Activated CD4-positive, CD25-positive, alpha-beta regulatory T cell (primary cell): Measurements from ENCODE around the gene SRPX2.

ENCODE experiments used
- DNase-seq, 4 experiments: peaks; one replicate each; lab custom pipeline; 2025; lab: John Stamatoyannopoulos, UW

SRPX2 gene

GRCh38 chrX:100643956-100644860 lies at the start of gene SRPX2:
Gene SRPX2 (plus strand): TSS chrX:100644199. CDS start chrX:100646323, 2,124 bp downstream.
- DNase-seq = no peak

- no peak for DNase-seq
Observed at GRCh38 chrX:100596601-100597000, 47.4 kb upstream of the SRPX2 start.

- DNase-seq = no peak
Observed at GRCh38 chrX:100599456-100599855, 44.5 kb upstream of the SRPX2 start.

- DNase-seq = no peak
Observed at GRCh38 chrX:100600340-100600739, 43.7 kb upstream of the SRPX2 start.

- no peak for DNase-seq
Observed at GRCh38 chrX:100600758-100601157, 43.2 kb upstream of the SRPX2 start.

GRCh38 chrX:100606753-100607152 lies 37.2 kb upstream of the SRPX2 start:
- DNase-seq = no peak

- no peak for DNase-seq
Observed at GRCh38 chrX:100609591-100609990, 34.4 kb upstream of the SRPX2 start.

- DNase-seq = no peak
Observed at GRCh38 chrX:100611951-100612350, 32.0 kb upstream of the SRPX2 start.

GRCh38 chrX:100615005-100615404 lies 29.0 kb upstream of the SRPX2 start:
- DNase-seq = no peak

- DNase-seq = no peak
Observed at GRCh38 chrX:100623001-100623400, 21.0 kb upstream of the SRPX2 start.

GRCh38 chrX:100625985-100626491 lies 18.0 kb upstream of the SRPX2 start:
- DNase-seq = no peak

GRCh38 chrX:100635040-100635439 lies 9.0 kb upstream of the SRPX2 start:
- DNase-seq = no peak

GRCh38 chrX:100635989-100636320 lies 8.0 kb upstream of the SRPX2 start:
- DNase-seq = no peak

GRCh38 chrX:100636321-100636991 lies 7.5 kb upstream of the SRPX2 start, which contains the start of gene TSPAN6:
Gene TSPAN6 (minus strand): TSS chrX:100636806. CDS start chrX:100636694, 112 bp downstream.
- DNase-seq = peak; percentile 19 to 63 (median 29)

- no peak for DNase-seq
Observed at GRCh38 chrX:100642290-100642689, 1.7 kb upstream of the SRPX2 start.

- no peak for DNase-seq
Observed at GRCh38 chrX:100643212-100643611, 787 bp upstream of the SRPX2 start.

- no peak for DNase-seq
Observed at GRCh38 chrX:100645106-100645505, 1.1 kb downstream of the SRPX2 start.

GRCh38 chrX:100647095-100647494 lies 3.1 kb downstream of the SRPX2 start:
- no peak for DNase-seq

- DNase-seq = no peak
Observed at GRCh38 chrX:100647739-100648138, 3.7 kb downstream of the SRPX2 start.

- no peak for DNase-seq
Observed at GRCh38 chrX:100648458-100649417, 4.7 kb downstream of the SRPX2 start.

GRCh38 chrX:100649550-100650356 lies 5.8 kb downstream of the SRPX2 start:
- no peak for DNase-seq
